Breast epithelium (tissue), 4 donors: ENCODE measurements around the gene CNTD1. TPM values are rescaled to one million over a fixed set of nuclear protein-coding genes. Genes with fewer than 3 reads are reported as not detected.

ENCODE experiments used
- DNase-seq, 2 donors: peaks; one replicate each; pipeline ENCODE4 v3.0.0-alpha.2; 2019; ENCODE audit warnings: low spot score in 2 of 2
- H3K27ac ChIP-seq, 2 donors: fragments of 200-600 bp; sonication (generic) in 1 of 2; one replicate each; pipeline ENCODE4 v1.5.1; 2016 to 2019; ENCODE audit warnings: mild to moderate bottlenecking in 1 of 2
- H3K27me3 ChIP-seq, 2 donors: fragments of 200-600 bp; sonication (generic) in 1 of 2; one replicate each; pipeline versions ENCODE4 v1.5.1 to v1.6.0; 2017 to 2019; ENCODE audit warnings: control low read depth in 1 of 2, mild to moderate bottlenecking in 1 of 2
- H3K36me3 ChIP-seq: fragments of 200-600 bp; one replicate; pipeline ENCODE4 v1.5.1; 2019
- H3K4me1 ChIP-seq, 2 donors: fragments of 200-600 bp; sonication (generic); one replicate each; pipeline ENCODE4 v1.5.1; 2016 to 2019; ENCODE audit warnings: control low read depth in 1 of 2
- H3K4me3 ChIP-seq, 3 donors: fragments of 200-600 bp; sonication (generic); 1 replicate in 2 of 3; 2 replicates in 1 of 3; pipeline ENCODE4 v1.5.1; 2016 to 2019; ENCODE audit warnings: mild to moderate bottlenecking in 3 of 3, moderate library complexity in 2 of 3
- H3K9me3 ChIP-seq, 2 donors: fragments of 200-600 bp; sonication (generic) in 1 of 2; one replicate each; pipeline ENCODE4 v1.5.1; 2016 to 2019; ENCODE audit warnings: control low read depth in 1 of 2
- CTCF ChIP-seq, 3 donors: fragments of 450-650 bp; IDR thresholded peaks; one replicate each; pipeline ENCODE4 v1.5.1; 2016 to 2017; ENCODE audit warnings: antibody characterized with exemption in 3 of 3, mild to moderate bottlenecking in 3 of 3, moderate library complexity in 3 of 3
- POLR2A ChIP-seq: fragments of 450-650 bp; IDR thresholded peaks from one replicate; pipeline ENCODE4 v1.6.1; 2016; ENCODE audit warnings: antibody characterized with exemption, mild to moderate bottlenecking, moderate library complexity
- POLR2AphosphoS5 ChIP-seq, 3 donors: sonication (generic); formaldehyde crosslinking; IDR thresholded peaks; one replicate each; pipeline ENCODE4 v1.6.1; 2017; ENCODE audit warnings: antibody characterized with exemption in 3 of 3
- intact Hi-C: fragments of 100-400 bp; cut with DNase I; formaldehyde crosslinking; loops from one replicate; pipeline ENCODE4 v1.15.1; 2023; ENCODE audit warnings: low total_unique reads
- total RNA-seq, 3 donors: library from RNA; depleted of rRNA; stranded (reverse); fragments of >200 nt; gene quantifications; one replicate each; pipeline ENCODE4 v1.1.0, GENCODE V29; 2016

Gene CNTD1
- total RNA-seq, 3 donors from 2014 or later: 0.59 TPM; not detected in 2

GRCh38 chr17:42833767-42834422 is 35.2 kb downstream of the CNTD1 start:
- Histone ChIP-seq H3K27me3 (no peaks in the 10 kb centered on the region), H3K4me1 (no peaks in the 10 kb centered on the region), H3K36me3 (no peaks in the 10 kb centered on the region), H3K4me3 (peak overlapping the region; percentile 69 to 93 (median 73)), H3K27ac (peak overlapping the region; percentile 94), H3K9me3 (no peaks in the 10 kb centered on the region)
- no peak for TF ChIP-seq CTCF (IDR thresholded peaks at IDR 0.05)
- TF ChIP-seq POLR2AphosphoS5 (IDR thresholded peaks at IDR 0.05): no peak
- no peak for TF ChIP-seq POLR2A
- no peak for DNase-seq
- intact Hi-C loops: no loop called here

- Histone ChIP-seq H3K4me1 (no peaks in the 10 kb centered on the region), H3K27ac (no peak overlapping the region), H3K4me3 (no peak overlapping the region), H3K9me3 (no peaks in the 10 kb centered on the region), H3K27me3 (no peaks in the 10 kb centered on the region), H3K36me3 (no peaks in the 10 kb centered on the region)
- intact Hi-C loops: no loop called here
- no peak for TF ChIP-seq CTCF (IDR thresholded peaks at IDR 0.05)
- no peak for TF ChIP-seq POLR2A
- TF ChIP-seq POLR2AphosphoS5 (IDR thresholded peaks at IDR 0.05): no peak
- no peak for DNase-seq
Measured at GRCh38 chr17:42835732-42836131, 37.1 kb downstream of the CNTD1 start.

- Histone ChIP-seq H3K36me3 (no peaks in the 10 kb centered on the region), H3K27me3 (no peaks in the 10 kb centered on the region)
- intact Hi-C loops: loop anchor here (10.0 kb wide), 1 partner anchor 493 kb away; no protein-coding TSS in a partner anchor
Measured at GRCh38 chr17:42841975-42842685, 43.5 kb downstream of the CNTD1 start.

GRCh38 chr17:42843358-42843934 is 44.8 kb downstream of the CNTD1 start:
- H3K9me3 ChIP-seq: no peaks in the 10 kb centered on the region
- H3K4me1 ChIP-seq: no peaks in the 10 kb centered on the region
- intact Hi-C loops: loop anchor here (10.0 kb wide), 1 partner anchor 491 kb away; no protein-coding TSS in a partner anchor
- H3K27me3 ChIP-seq: no peaks in the 10 kb centered on the region
- TF ChIP-seq CTCF (IDR thresholded peaks at IDR 0.05) (peak; percentile 45 to 93 (median 76)), POLR2AphosphoS5 (IDR thresholded peaks at IDR 0.05) (no peak), POLR2A (no peak)
- no peak for DNase-seq
- H3K36me3 ChIP-seq: no peaks in the 10 kb centered on the region
- no peak overlapping the region for H3K4me3 ChIP-seq
- no peak overlapping the region for H3K27ac ChIP-seq

More at GRCh38 chr17:42841975-42842685, 43.5 kb downstream of the CNTD1 start:
- Histone ChIP-seq H3K4me1 (no peaks in the 10 kb centered on the region), H3K9me3 (no peaks in the 10 kb centered on the region), H3K4me3 (no peak overlapping the region), H3K27ac (no peak overlapping the region)
- no peak for DNase-seq
- TF ChIP-seq POLR2A: no peak
- TF ChIP-seq POLR2AphosphoS5 (IDR thresholded peaks at IDR 0.05): no peak
- TF ChIP-seq CTCF (IDR thresholded peaks at IDR 0.05): no peak

- H3K27me3 ChIP-seq: no peaks in the 10 kb centered on the region
- DNase-seq: no peak
- no peak for TF ChIP-seq POLR2AphosphoS5 (IDR thresholded peaks at IDR 0.05)
- no peak for TF ChIP-seq POLR2A
- no peak for TF ChIP-seq CTCF (IDR thresholded peaks at IDR 0.05)
- no peaks in the 10 kb centered on the region for H3K4me1 ChIP-seq
- intact Hi-C loops: loop anchor here (10.0 kb wide), 1 partner anchor 491 kb away; no protein-coding TSS in a partner anchor
- H3K27ac ChIP-seq: no peak within 1 kb of the TSS
- no peak within 1 kb of the TSS for H3K4me3 ChIP-seq
- H3K36me3 ChIP-seq: no peaks in the 10 kb centered on the region
- H3K9me3 ChIP-seq: no peaks in the 10 kb centered on the region
Measured at GRCh38 chr17:42844271-42844670, 45.6 kb downstream of the CNTD1 start, which contains the start of gene AOC2. AOC2 (plus strand) TSS chr17:42844580; CDS start chr17:42844627, 47 bp downstream.
